Muscle of back (tissue), 11 donors: ENCODE results near the gene GALNS. TPM values are rescaled to one million over a fixed set of nuclear protein-coding genes. Genes with fewer than 3 reads are reported as not detected.

ENCODE experiments used
- DNase-seq, 3 donors: peaks; one replicate each; pipeline versions ENCODE4 v3.0.0 to v3.0.0-alpha.2; 2013
- polyA plus RNA-seq, 10 donors: library from polyadenylated mRNA; unstranded; fragments of 120-200 nt; gene quantifications; one replicate each; pipeline ENCODE4 v1.2.1, GENCODE V29; 2013; ENCODE audit not compliant: insufficient read length in 10 of 10

Gene GALNS
- polyA plus RNA-seq, 10 donors: 13.1 to 23.5 (median 17.2) TPM

DNA sequence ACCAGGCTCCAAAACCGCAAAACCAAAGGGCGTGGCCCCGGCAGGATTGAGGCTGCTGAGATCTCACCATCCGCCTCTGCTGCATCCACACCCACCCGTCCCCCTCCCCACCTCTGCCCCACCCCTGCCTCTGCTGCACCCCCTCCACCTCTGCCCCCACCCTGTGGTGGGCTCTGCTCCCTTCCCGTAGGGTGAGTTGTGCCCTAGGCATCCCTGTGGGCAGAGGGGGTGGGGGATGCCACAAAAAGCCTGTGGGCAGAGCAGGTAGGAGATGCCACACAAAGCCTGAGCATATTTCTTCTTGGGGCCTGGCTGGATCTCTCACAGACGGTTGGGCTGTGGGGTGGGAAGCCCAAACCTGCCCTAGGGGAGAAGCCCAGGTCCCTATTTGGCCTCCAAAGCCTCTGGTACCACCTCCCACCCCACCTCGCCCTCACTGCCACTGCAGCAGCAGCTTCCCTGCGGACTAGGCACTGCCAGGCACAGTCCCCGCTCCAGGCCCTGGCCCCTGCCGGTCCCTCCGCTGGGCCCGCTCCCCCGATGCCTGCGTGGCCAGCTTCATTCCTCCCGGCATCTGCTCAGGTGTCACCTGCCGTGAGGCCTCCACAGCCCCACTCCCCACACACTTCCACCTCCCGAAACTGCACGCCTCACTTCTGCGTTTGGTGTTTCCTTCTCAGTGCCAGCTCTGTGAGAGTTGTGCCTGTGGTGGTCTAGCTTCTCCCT is 21.0 kb upstream of the GALNS start:
- DNase-seq: no peak

GRCh38 chr16:88876942-88877526 is 20.3 kb upstream of the GALNS start:
- no peak for DNase-seq

DNA sequence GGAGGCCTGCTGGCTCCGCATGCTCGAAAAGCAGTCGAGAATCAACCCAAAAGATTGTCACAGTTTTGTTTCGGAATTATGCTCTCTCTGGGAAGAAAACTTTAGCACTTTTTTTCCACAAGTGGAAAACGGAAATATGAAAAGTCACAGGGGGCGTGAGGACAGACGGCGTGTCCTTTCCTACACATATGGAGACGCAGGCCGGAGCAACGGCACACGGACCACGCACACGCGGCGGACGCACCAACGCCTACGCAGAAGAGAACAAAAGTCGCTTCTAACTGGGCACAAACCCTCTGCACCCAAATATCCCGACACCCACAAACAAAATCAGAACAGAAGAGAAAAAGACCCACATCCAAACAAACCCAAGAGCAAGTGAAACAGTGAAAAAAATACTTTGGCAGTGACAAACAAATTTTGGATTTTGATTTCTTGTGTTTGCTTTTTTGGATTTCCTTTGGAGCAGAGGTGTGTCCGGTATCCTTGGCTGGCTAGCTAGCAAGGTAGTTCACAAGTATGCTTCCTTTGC is 19.0 kb upstream of the GALNS start:
- no peak for DNase-seq

GRCh38 chr16:88874938-88875599 is 18.3 kb upstream of the GALNS start:
- no peak for DNase-seq

DNA sequence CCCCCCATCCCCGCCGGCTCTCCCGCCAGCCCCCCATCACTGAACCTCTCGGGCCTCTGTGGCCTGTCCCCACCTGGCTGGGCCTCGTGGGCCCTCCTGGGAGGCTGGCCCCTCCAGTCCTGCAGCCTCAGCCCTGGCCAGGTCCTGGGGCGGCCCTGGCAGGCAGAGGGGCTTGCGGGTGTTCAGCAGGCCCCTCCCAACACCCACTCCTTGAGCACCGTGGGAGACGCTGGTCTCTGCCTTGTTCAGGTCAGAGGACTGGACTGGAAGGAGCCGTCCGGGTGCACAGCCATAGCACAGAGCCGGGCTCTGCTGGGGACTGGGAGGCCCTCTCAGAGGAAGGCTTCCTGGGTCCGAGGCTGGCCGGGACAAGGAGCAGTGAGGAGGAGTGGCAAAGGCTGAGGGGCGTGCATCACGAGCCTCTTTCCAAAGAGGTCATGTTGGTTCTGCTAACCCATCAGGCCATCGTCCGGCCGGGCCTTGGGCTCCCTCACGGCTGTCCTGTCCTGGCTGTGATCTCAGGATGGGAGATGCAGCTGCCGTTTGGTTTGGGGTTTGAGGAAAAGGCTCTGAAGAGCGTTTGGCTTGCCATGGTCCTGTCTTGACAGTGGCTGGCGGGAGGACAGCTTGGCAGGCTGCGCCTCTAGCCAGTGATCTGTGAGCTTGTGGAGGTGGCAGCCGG is 16.0 kb upstream of the GALNS start:
- DNase-seq: no peak

GRCh38 chr16:88871730-88872416 is 15.1 kb upstream of the GALNS start:
- DNase-seq: no peak

DNA sequence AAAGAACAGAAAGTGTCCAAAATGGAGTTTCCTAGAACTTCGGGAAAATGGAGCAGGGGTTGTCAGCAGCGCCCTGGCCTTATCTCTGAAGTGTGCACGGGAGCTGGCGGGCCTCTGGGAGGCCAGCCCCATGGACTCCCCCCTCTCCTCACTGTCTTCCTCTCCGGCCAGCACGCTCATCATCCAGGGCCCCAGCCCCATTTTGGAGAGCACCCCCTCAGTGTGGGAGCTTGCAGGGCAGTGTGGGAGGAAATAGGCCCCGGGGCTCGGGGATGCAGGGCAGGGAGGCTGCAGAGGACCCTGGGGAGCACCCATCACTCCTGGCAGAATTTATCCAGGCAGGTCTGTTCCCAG is 14.6 kb upstream of the GALNS start:
- no peak for DNase-seq

GRCh38 chr16:88870608-88871348 is 14.0 kb upstream of the GALNS start:
- DNase-seq: peak in 1 of 3 donors; percentile 54

GRCh38 chr16:88869673-88869980 is 12.9 kb upstream of the GALNS start:
- no peak for DNase-seq

- no peak for DNase-seq
Observed at GRCh38 chr16:88868974-88869672, 12.4 kb upstream of the GALNS start.

GRCh38 chr16:88867581-88868246 is 11.0 kb upstream of the GALNS start:
- DNase-seq: no peak

DNA sequence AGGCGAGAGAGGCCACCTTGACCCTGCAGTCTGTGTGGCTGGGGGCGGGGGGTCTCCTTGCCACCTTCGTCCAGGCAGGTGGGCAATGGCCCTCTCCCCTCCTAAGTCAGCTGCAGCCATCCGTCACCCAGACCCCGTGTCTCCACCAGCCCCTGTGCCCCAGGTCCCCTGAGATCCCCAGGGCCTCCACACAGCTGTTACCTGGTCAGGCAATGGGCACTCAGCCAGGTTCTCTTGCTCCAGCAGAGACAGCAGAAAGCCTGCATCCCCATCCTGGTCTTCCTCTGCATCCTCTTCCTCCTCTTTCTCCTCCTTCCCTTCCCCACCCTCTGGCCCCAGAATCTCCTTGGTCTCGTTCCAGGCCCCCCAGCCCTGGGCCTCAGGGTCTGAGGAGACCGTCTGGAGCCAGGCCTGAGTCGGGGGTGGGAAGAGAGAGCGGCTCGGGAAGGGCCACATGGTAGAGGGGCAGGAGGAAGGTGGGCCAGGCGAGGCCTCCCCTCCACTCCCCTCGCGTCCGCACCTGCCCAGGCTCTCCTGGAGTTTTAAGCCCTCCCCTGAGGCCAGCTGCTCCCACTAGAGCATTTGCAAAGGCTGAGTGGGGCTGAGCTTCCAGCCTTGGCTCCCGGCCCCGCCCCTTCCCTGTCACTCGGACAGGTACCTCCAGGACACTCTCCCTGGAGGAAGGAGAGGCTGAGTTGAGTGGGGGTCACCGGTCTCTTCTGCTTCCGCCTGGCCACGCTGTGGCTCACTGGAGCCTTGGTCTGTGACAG is 9.6 kb upstream of the GALNS start, which contains the start of gene PABPN1L:
Gene PABPN1L (minus strand): TSS at position 510 of the 770 bp plus-strand sequence. CDS start 54 bp downstream, at position 456.
- no peak for DNase-seq

- no peak for DNase-seq
Observed at GRCh38 chr16:88865742-88866141, 9.0 kb upstream of the GALNS start.

- no peak for DNase-seq
Observed at GRCh38 chr16:88865310-88865709, 8.6 kb upstream of the GALNS start.

DNA sequence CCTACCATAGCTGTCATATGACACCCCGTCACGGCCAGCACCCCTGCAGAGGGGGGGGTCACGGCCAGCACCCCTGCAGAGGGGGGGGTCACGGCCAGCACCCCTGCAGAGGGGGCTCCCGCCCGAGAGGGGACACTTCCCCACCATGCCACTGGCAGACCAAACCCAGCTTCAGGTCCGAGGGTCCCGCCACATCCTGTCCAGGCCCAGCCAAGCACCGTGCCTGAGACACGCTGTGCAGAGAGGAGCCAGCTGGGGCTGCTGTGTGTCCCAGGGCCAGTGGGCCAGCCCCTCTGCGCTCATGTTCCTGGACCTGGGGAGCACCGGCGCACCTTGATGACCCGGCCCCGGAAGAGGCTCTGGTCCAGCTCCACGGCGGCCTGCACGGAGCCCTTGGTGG is 7.8 kb upstream of the GALNS start:
- no peak for DNase-seq

- DNase-seq: no peak
Observed at GRCh38 chr16:88864099-88864498, 7.4 kb upstream of the GALNS start.

DNA sequence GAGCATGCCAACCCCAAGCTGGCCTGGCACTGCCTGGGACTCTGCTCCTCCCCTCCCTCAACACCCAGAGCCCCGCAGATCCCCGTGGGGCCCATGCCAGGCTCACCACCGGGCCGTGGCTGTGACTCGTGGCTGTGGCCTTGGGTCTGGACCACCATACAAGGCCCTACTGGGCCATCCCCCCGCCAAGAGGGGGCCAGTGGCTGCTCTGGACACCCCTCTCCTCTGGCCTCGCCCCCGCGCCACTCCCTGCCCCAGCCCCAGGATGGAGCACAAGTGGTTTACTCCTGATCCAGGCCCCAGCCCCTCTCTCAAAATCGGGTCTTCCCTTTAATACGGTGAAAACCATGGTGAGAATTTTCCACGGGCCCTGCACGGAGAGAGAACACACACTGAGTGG is 6.7 kb upstream of the GALNS start:
- DNase-seq: no peak

GRCh38 chr16:88862968-88863367 is 6.2 kb upstream of the GALNS start:
- DNase-seq: no peak

DNA sequence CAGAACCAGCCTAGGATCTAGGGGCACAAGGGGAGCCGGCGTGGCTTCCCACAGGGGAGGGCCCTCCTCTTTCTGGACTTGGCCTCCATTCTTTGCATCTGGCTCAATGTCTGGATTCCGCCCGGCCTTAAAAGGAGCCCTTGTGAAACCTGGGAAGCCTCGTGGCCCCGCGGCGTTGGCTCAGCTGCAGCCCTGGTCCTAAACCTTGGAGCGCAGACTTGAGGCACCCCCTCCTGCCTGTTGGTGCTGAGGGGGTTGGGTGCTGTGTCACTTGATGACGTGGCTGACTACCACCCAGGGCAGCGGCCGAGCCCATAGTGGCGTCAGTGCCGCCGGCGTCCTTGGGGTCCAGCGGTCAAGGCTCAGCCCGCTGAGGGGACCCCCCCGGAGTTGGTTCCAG is 4.6 kb upstream of the GALNS start:
- DNase-seq: no peak
